ENCODE measurements around the gene USPL1. TPM values are rescaled to one million over a fixed set of nuclear protein-coding genes. Genes with fewer than 3 reads are reported as not detected.

The USPL1 gene
- total RNA-seq, 2 donors from 2014 or later, result 8.8 to 14.8 TPM

GRCh38 chr13:30622551-30622950, 4.8 kb downstream of the USPL1 start:
- H3K9ac ChIP-seq (ENCODE audit: low read depth in 2 of 2, low read length in 2 of 2), result no peak overlapping the region
- H3K27me3 ChIP-seq, result no peaks in the 10 kb centered on the region
- DNase-seq, result no peak
- H3K9me3 ChIP-seq, result no peaks in the 10 kb centered on the region
- peaks cover 12% of the 10 kb centered on the region for H3K4me1 ChIP-seq
- TF ChIP-seq CTCF (IDR thresholded peaks at IDR 0.05), result no peak
- no peak overlapping the region for H3K27ac ChIP-seq
- intact Hi-C loops (cut with DNase I), result no loop called here
- H3K36me3 ChIP-seq, result no peaks in the 10 kb centered on the region
- H3K4me3 ChIP-seq, result no peak overlapping the region

DNA sequence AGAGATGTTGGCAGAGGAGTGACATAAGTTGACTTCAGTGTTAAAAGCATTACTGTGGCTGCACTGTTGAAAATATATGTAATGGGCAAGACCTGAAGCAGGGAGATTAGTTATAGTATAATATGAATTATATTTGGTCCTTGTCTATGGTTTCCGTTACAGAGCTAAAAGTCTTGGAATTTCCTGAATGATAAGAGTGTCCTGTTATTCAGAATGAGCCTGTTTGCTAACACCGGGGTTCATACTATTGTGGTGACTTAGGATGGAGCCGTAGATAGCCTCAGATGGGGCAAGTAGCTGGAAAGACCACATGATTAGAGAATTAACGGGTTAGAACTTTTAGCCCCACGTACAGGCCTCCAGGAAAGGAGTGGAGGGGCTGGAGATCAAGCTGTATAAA, 5.7 kb downstream of the USPL1 start:
- no peak for TF ChIP-seq CTCF (IDR thresholded peaks at IDR 0.05)
- no peak for DNase-seq
- Histone ChIP-seq H3K9me3 (no peaks in the 10 kb centered on the region), H3K36me3 (no peaks in the 10 kb centered on the region), H3K27me3 (no peaks in the 10 kb centered on the region), H3K4me3 (no peak overlapping the region), H3K27ac (no peak overlapping the region), H3K4me1 (peaks cover 12% of the 10 kb centered on the region), H3K9ac (ENCODE audit: low read depth in 2 of 2, low read length in 2 of 2) (no peak overlapping the region)
- intact Hi-C loops (cut with DNase I), result no loop called here

DNA sequence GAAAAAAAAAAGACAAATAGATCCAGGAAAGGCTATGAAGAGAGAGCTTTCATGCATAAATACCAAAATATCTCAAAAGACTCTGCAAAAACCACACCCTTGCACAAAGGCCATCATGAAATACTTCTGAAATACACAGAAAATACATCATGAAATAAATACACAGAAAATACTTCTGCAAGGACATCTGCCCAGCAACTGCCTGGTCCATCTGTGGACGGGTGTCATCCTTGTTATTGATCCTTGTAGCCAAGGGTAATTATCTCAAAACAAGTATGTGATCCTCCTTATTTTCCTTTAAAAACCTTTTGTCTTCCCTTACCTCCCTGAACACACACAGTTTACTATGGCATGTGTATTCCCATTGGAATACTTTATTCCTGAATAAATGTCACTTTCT, 6.9 kb downstream of the USPL1 start:
- no peaks in the 10 kb centered on the region for H3K9me3 ChIP-seq
- H3K36me3 ChIP-seq, result no peaks in the 10 kb centered on the region
- no peak overlapping the region for H3K27ac ChIP-seq
- TF ChIP-seq CTCF (IDR thresholded peaks at IDR 0.05), result no peak
- no peak overlapping the region for H3K9ac ChIP-seq (ENCODE audit: low read depth in 2 of 2, low read length in 2 of 2)
- H3K4me3 ChIP-seq, result no peak overlapping the region
- intact Hi-C loops (cut with DNase I), result no loop called here
- no peaks in the 10 kb centered on the region for H3K27me3 ChIP-seq
- no peak for DNase-seq
- peaks cover under 1% of the 10 kb centered on the region for H3K4me1 ChIP-seq

GRCh38 chr13:30629527-30629926, 11.8 kb downstream of the USPL1 start:
- intact Hi-C loops (cut with DNase I), result no loop called here

DNA sequence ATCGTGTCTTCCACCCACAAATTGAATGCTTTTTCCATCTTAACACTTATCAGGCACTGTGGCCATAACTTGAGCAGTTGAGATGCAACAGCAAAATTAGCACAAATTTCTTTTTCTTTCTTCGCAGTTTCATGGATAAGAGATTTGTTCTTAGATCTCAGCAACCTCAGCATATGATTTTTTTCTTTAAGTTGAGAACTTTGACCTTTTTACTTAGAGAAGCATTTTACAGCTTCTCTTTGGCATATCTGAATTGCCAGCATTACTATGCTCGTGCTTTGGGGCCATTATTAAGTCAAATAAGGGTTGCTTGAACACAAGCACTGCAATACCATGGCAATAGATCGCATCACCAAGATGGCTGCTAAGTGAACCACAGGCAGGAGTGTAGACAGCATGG, 16.1 kb downstream of the USPL1 start:
- no peaks in the 10 kb centered on the region for H3K9me3 ChIP-seq
- H3K4me3 ChIP-seq, result no peak overlapping the region
- no peak for DNase-seq
- no peak overlapping the region for H3K27ac ChIP-seq
- no peak for TF ChIP-seq CTCF (IDR thresholded peaks at IDR 0.05)
- intact Hi-C loops (cut with DNase I), result no loop called here
- no peaks in the 10 kb centered on the region for H3K27me3 ChIP-seq
- H3K36me3 ChIP-seq, result no peaks in the 10 kb centered on the region
- H3K4me1 ChIP-seq, result no peaks in the 10 kb centered on the region
- no peak overlapping the region for H3K9ac ChIP-seq (ENCODE audit: low read depth in 2 of 2, low read length in 2 of 2)

More at GRCh38 chr13:30629527-30629926, 11.8 kb downstream of the USPL1 start:
- DNase-seq, result no peak
- Histone ChIP-seq H3K27ac (no peak overlapping the region), H3K36me3 (no peaks in the 10 kb centered on the region), H3K9ac (ENCODE audit: low read depth in 2 of 2, low read length in 2 of 2) (no peak overlapping the region), H3K4me1 (no peaks in the 10 kb centered on the region), H3K4me3 (no peak overlapping the region), H3K27me3 (no peaks in the 10 kb centered on the region), H3K9me3 (no peaks in the 10 kb centered on the region)
- TF ChIP-seq CTCF (IDR thresholded peaks at IDR 0.05), result no peak

DNA sequence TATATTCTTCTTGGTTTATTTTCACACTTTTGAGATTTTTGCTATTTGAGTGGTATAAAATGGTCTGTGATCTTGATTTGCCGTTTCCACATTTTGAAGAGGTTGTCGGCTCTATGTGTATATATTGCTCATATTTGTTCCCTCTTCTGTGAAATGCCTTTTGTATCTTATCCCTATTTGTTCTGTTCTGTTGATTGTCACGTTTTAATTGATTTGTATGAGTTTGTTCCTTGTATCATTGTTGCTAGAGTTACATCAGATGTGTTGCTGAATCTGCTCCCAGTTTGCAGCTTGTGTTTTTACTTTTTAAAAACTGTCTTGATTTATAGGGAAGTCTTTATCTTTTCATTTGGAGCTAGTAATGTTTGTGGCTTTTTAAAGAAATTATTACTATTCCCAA, 17.1 kb downstream of the USPL1 start:
- no peak overlapping the region for H3K27ac ChIP-seq
- intact Hi-C loops (cut with DNase I), result no loop called here
- no peak for DNase-seq
- no peak overlapping the region for H3K4me3 ChIP-seq
- no peaks in the 10 kb centered on the region for H3K9me3 ChIP-seq
- H3K36me3 ChIP-seq, result no peaks in the 10 kb centered on the region
- no peak overlapping the region for H3K9ac ChIP-seq (ENCODE audit: low read depth in 2 of 2, low read length in 2 of 2)
- H3K27me3 ChIP-seq, result no peaks in the 10 kb centered on the region
- no peaks in the 10 kb centered on the region for H3K4me1 ChIP-seq
- TF ChIP-seq CTCF (IDR thresholded peaks at IDR 0.05), result no peak
